ENCODE data around the gene IQCK.
A peak's percentile ranks its signal among the peaks of the same experiment; 100 is the strongest.

Gene IQCK

DNA sequence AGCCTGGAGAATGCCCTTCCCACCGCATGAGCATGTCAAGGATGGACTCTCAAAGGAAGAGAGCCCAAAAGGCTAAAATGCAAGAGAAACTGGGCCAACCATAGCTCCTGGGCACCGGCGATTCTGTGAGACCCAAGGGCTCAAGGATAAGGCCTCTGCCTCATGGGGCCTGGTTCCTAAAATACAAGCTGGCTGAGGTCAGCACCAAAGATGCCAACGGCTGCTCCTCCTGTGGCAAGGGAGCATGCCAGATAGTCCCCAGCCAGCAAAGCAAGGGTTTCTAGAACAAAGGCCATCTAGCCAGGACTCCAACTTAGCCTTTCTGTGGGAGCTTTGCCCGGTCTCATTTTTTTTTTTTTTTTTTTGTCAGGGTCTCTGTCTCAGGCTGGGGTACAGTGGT, 146.5 kb downstream of the IQCK start:
- no peak for DNase-seq

- DNase-seq: no peak
These were observed 150.3 kb downstream of the IQCK start for GRCh38 chr16:19868421-19868820.

DNA sequence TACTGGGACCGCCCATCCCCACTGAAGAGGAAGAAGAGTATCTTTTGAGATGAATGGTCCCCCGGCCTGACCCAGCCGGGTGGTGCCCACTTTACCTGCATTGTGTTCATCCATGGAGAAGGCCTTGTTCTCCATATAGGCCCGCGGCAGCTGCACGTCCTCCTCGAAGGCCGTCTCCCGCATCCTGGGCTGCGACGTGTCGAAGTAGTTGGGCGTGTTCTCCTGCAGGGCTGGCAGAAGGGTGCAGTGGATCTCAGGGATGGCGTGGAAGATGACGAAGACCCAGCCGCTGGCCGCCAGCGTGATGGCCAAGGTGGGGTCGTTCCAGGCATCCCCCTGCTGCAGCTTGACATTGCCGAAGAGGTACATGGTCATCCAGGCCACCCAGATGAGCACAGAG, 153.7 kb downstream of the IQCK start:
- DNase-seq: no peak

DNA sequence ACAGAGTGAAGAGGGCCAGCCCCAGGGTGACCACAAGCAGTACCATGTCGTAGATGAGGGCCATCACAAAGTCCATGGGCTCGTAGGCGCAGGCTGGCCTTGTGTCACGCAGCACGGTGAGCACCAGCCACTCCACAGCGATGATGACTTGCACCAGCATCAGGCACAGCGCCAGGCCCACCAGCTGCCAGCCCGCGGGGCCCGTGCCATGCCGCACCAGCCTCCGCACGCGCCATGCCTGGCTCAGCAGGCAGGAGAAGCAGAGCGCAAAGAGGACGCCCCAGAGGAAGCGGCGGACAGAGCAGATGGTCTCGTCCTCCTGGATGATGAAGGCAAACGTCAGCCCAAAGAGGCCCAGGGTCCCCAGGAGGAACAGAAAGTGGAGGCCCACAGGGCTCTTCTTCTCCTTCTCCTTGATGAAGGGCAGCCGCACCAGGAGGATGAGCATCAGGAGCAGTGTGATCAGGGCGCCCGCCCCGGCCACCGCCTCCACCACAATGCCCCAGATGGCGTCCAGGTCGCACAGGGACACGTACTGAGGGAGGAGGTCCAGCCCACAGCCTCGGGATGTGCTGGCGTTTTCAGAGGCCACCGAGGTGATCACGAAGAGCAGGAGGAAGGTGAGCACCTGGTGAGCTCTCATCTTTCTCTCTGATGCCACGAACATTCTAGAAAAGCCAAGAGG, 154.2 kb downstream of the IQCK start:
- no peak for DNase-seq

DNA sequence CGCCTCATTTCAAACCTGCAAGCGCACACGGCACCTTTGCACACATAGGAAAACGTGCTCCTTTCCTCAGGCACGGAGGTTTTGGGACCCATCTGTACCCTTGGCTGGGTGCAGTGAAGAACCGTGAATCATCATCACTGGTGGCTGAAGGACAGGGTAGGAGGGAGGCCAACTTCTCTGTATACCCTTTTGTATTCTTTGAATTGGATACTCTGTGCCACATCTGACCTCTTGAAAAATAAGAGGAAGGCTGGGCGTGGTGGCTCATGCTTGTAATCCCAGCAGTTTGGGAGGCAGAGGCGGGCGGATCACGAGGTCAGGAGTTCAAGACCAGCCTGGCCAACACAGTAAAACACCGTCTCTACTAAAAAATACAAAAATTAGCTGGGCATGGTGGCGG, 154.9 kb downstream of the IQCK start:
- no peak for DNase-seq

DNA sequence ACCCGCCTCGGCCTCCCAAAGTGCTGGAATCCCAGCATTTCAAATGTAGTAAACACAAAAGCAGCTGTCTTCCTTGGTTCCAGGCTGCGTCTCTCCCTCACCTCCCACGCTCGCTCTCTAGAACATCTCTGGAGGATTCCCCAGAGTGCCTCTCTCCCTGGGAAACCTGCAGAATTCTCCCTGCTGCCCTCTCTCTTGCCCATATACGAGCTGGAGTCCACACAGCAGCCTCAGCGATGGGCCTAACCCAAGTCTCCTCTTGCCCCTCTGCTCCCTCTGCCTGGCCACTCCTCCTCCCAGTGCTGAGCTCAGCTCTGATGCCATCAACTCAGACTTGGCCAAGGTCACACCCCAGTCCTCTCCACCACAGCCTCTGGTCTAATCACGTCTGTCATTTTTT, 156.0 kb downstream of the IQCK start:
- DNase-seq: no peak

GRCh38 chr16:19874851-19875546, 156.9 kb downstream of the IQCK start:
- peak; percentile 29 for DNase-seq

DNA sequence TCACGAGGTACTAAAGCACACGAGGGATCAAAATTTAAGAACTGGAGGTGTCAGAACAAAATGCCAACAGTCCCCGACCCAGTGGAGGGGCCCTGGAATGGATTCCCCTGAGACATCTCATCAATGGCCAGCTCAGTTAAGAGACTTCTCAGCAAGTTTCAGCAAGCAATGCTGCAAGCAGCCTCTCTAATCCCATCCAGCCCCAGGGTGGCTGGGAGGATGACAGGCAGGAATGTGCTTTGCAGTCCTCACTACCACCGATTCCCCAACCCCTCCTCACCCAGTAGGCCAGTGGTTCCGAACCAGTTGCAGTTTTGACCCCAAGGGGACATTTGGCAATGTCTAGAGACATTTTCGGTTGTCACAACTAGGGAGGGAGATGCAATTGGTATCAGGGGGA, 157.8 kb downstream of the IQCK start:
- no peak for DNase-seq

GRCh38 chr16:19876501-19877059, 158.5 kb downstream of the IQCK start:
- DNase-seq: no peak

DNA sequence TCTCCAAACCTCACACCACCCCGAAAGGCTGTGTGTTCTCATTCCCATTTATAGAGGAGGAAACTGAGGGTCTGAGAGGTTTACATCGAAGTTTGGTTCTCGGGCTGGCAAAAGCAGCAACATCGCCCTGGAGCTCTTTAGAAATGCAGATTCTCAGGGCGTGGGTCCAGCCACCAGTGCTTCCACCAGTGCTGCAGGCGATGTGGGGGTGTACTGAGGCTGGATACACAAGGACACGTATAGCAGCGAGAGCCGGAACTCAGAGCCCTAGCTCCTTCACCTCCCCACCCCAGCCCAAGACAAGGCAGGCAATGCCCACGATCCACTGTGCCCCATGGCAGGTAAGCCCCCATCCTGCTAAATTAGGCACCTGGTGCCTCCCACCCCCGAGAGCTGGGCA, 160.7 kb downstream of the IQCK start:
- no peak for DNase-seq

GRCh38 chr16:19879241-19879792, 161.2 kb downstream of the IQCK start:
- peak; percentile 67 for DNase-seq

DNA sequence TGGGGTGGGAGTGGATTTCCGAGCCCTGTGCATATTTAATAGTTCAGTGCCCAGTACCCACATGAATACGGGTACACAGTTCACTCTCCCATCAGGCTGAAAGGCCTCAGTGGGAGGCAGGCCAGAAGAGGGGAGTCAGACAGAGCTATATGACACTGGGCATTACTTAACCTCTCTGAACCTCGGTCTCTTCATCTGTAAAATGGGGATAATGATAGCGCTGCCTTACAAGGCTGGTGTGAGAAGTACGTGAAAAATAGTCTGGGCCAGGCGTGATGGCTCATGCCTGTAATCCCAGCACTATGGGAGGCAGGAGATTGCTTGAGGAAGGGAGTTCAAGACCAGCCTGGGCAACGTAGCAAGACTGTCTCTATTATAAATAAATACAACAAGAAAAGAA, 163.0 kb downstream of the IQCK start:
- no peak for DNase-seq

- DNase-seq: no peak
These were observed 163.7 kb downstream of the IQCK start for GRCh38 chr16:19881783-19882182.

DNA sequence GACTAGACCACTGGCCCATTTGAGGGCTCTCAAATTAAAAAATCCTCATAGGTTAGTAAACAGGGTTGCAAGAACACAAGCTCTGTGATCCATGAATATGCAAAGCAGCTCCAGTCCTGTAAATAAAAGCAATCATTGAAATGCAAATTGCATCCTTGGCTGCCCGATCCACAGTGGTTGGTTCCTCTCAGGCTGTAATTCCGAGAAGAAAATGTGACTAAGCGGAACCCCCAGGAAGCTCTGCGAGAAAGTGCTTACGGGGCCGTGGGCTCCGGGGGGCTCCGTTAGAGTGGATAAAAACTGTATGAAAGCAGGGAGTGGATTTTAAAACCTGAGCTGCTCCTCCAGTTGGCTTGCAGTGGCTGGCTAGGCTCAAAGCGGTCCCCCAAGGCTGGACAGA, 164.1 kb downstream of the IQCK start:
- DNase-seq: no peak

DNA sequence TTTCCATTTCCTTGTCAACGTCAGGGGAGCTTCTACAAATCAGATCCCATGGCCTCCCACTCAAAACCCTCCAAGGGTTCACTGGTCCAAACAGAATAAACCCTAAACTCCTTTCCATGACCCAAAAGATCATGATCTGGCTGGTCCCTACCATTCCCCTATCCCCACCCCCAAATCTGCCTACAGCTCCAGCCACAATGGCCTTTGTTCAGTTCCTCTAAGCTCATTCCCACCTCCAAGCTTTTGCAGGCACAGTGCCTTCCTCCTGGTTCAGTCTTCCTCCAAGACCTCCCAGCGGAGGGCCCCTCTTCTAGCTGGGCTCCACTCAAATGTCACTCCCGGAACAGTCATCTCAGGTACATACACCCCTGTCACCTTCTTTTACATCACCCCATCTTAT, 164.6 kb downstream of the IQCK start:
- no peak for DNase-seq

GRCh38 chr16:19883296-19883965, 165.4 kb downstream of the IQCK start:
- no peak for DNase-seq

DNA sequence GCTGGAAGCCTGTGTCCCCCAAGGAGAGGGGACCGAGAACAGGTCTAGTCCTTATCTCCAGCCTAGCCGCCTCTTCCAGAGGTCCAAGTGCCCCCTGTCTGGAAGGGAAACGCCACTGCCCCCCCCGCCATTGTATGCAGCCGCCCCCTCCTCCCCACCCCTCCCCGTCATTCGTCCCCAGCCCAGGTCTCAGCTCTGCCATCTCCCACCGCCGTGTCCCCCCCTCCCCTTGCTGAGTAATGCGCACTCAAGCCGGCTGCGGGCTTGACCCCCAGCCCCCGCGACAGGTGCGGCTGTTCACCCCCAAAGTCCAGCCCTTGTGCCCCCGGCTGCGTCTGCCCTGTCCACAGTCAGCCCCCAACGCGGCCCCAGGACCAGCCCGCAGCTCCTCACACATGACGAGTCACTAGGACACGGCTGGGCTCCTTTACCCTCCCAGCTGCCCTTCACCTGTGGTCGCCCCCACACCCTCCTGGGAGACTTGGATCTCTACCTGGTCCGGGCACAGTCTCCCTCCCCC, 166.0 kb downstream of the IQCK start:
- no peak for DNase-seq

DNA sequence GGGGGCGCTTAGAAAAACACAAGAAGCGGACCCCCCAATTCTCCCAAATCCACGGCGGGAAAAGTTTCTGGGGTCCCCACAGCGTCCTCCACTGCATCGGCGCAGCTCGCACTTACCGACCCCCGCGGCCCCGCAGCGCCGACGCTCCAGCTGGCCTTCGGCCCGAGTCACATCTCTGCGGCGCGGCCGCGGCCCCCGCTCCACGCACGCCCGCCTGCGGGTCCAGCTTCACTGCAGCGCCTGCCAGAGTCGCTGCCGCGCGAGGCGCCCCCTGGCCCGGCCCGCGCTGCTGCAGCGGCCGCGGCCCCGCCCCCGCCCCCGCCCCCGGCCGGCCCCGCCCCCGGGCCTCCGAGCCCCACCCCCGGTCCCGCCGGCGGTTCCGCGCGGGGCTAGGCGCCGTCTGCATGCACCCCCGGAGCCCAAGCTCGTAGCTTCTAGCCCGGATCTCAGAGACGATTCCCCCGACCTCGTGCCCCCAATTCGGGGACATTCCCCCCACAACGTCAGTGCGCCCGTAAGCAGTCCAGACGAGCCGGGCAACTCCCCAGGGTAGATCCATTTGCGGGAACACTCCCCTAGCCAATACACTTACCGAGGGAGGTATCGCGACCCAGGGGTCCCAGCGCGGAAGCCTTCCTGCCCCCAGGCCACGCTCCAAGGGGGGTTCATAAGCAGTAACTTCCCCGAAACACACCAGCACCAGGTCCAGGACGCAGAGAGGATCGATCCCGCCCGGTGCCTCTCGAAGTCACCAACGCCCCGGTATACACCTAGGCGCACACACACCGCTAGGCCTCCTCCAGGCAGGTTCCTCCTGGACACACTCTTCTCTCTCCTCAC, 166.8 kb downstream of the IQCK start, which contains the start of gene GPRC5B:
Gene GPRC5B (minus strand): TSS at position 238 of the 840 bp plus-strand sequence. CDS start 12,003 bp downstream, outside the sequence.
- no peak for DNase-seq

GRCh38 chr16:19885451-19886072, 167.5 kb downstream of the IQCK start:
- DNase-seq: no peak

- DNase-seq: peak; percentile 21
These were observed 168.2 kb downstream of the IQCK start for GRCh38 chr16:19886073-19886941.

- no peak for DNase-seq
These were observed 170.8 kb downstream of the IQCK start for GRCh38 chr16:19888834-19889233.

Measured in DMS153 (cell line).